Type B pancreatic cell (in vitro differentiated cells): Measurements from ENCODE around the gene DOCK10. TPM values are rescaled to one million over a fixed set of nuclear protein-coding genes. Genes with fewer than 3 reads are reported as not detected.

Source experiments
- DNase-seq: peaks from one replicate; pipeline ENCODE4 v3.0.0; 2021; ENCODE audit warnings: mixed read lengths; ENCODE audit not compliant: unreplicated experiment; ENCODE audit errors: extremely low spot score
- H3K27ac Mint-ChIP-seq: 2 replicates; pipeline ENCODE4 v1.8.0; 2021; ENCODE audit warnings: mild to moderate bottlenecking, mixed read lengths
- H3K27me3 Mint-ChIP-seq: 2 replicates; pipeline ENCODE4 v1.8.0; 2021; ENCODE audit warnings: mixed read lengths
- H3K36me3 Mint-ChIP-seq: 2 replicates; pipeline ENCODE4 v1.8.0; 2021; ENCODE audit warnings: mixed read lengths
- H3K4me1 Mint-ChIP-seq: one replicate; pipeline ENCODE4 v1.8.0; 2021; ENCODE audit warnings: mixed read lengths; ENCODE audit not compliant: unreplicated experiment
- H3K4me3 Mint-ChIP-seq: 2 replicates; pipeline ENCODE4 v1.8.0; 2021; ENCODE audit warnings: mild to moderate bottlenecking, mixed read lengths
- H3K9me3 Mint-ChIP-seq: 2 replicates; pipeline ENCODE4 v1.8.0; 2021; ENCODE audit warnings: mixed read lengths
- CTCF ChIP-seq: fragments of 200-600 bp; sonication (generic); conservative IDR thresholded peaks from 2 replicates; pipeline ENCODE4 v1.5.0; 2021; ENCODE audit warnings: antibody characterized with exemption, mild to moderate bottlenecking
- total RNA-seq: library from RNA; stranded (reverse); gene quantifications from 2 replicates; pipeline ENCODE4 v1.2.1, GENCODE V29; 2021; ENCODE audit warnings: low replicate concordance

The DOCK10 gene
- total RNA-seq, 1 donor from 2014 or later, result 3.5 TPM

DNA sequence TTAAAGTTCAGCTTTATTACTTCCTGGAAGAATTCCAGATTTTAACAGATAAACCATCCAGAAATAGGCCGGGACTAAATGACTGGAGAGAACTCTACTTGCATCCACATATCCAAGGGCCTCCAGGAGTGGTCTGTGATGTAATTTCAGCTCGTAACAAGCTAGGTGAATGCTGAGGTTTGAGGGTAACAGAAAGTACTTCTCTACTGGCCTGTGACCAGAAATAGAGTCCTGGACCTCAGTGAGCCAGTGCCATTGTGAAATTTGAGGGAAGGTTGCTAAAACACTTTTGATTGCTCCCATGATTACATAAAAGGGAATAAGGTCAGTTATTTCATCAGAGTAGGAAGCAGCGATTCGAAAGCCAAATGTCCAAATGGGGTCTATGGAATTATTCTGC is 158.1 kb downstream of the DOCK10 start:
- H3K27ac Mint-ChIP-seq, result no peak overlapping the region
- H3K9me3 Mint-ChIP-seq, result no peaks in the 10 kb centered on the region
- H3K27me3 Mint-ChIP-seq, result peaks cover under 1% of the 10 kb centered on the region
- TF ChIP-seq CTCF, result no peak
- no peaks in the 10 kb centered on the region for H3K36me3 Mint-ChIP-seq
- no peak overlapping the region for H3K4me3 Mint-ChIP-seq
- no peaks in the 10 kb centered on the region for H3K4me1 Mint-ChIP-seq
- DNase-seq, result no peak

DNA sequence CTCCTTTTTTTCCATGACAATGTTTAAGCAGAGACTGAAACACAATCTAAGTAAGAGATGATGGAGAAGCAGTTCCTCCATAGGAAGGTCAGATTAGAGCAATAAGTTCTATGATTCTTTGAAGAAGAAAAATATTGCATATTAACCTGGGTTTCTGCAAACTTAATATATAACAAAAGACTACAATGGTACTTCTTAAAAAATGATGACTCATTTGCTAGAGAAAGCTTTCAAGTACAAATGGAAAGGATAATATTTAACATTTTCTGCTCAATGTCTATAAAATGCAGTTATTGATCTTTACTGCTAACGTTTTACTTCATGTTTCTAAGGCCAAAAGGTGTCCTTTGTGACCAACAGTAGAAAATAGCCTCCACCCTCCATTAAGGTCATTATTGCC is 158.6 kb downstream of the DOCK10 start:
- H3K36me3 Mint-ChIP-seq, result no peaks in the 10 kb centered on the region
- H3K27ac Mint-ChIP-seq, result no peak overlapping the region
- H3K27me3 Mint-ChIP-seq, result peaks cover 3% of the 10 kb centered on the region
- no peak overlapping the region for H3K4me3 Mint-ChIP-seq
- no peak for TF ChIP-seq CTCF
- no peaks in the 10 kb centered on the region for H3K4me1 Mint-ChIP-seq
- no peak for DNase-seq
- no peaks in the 10 kb centered on the region for H3K9me3 Mint-ChIP-seq

DNA sequence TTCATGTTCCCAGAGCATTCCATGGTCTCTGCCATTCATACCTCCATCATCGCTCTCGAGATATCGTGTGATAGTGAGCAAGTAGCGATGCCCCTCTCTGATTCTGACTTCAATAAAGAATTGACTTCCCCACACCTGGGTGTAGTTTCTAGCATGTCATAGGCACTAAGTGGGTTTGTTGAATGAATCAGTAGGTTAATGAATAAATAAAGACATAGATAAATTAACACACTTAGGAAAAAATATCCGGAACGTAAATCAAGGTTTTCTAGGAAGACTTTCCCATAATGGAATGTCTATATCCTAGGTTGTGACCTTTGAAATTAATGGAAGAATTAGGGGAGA is 159.1 kb downstream of the DOCK10 start:
- H3K36me3 Mint-ChIP-seq, result no peaks in the 10 kb centered on the region
- no peak overlapping the region for H3K4me3 Mint-ChIP-seq
- H3K4me1 Mint-ChIP-seq, result no peaks in the 10 kb centered on the region
- DNase-seq, result no peak
- no peak overlapping the region for H3K27ac Mint-ChIP-seq
- no peaks in the 10 kb centered on the region for H3K9me3 Mint-ChIP-seq
- H3K27me3 Mint-ChIP-seq, result peaks cover 3% of the 10 kb centered on the region
- no peak for TF ChIP-seq CTCF

GRCh38 chr2:224882291-224883171 is 159.7 kb downstream of the DOCK10 start:
- Mint-ChIP-seq H3K27me3 (peaks cover 3% of the 10 kb centered on the region), H3K4me3 (no peak overlapping the region), H3K27ac (no peak overlapping the region), H3K4me1 (no peaks in the 10 kb centered on the region), H3K36me3 (no peaks in the 10 kb centered on the region), H3K9me3 (no peaks in the 10 kb centered on the region)
- DNase-seq, result no peak
- no peak for TF ChIP-seq CTCF

DNA sequence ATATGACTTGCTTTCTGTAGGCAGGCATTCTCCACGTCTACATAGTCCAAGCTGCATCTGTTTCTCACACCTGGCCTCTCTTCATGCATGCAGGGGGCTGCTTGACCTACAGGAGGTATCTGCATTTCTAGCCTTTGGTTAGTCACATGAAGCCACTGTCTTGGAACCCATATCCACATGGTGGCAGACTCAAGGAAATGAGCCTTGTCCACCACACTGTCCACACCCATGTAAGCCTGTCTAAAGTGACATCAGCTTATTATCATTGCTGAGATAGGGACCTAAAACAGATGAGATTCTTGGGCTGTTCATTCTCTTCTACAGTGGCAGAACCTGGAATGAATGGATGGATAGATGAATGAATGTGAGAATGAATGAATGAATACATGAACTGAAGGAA is 160.4 kb downstream of the DOCK10 start:
- no peak for TF ChIP-seq CTCF
- Mint-ChIP-seq H3K4me1 (no peaks in the 10 kb centered on the region), H3K9me3 (peaks cover 4% of the 10 kb centered on the region), H3K4me3 (no peak overlapping the region), H3K27ac (no peak overlapping the region), H3K27me3 (peaks cover 3% of the 10 kb centered on the region), H3K36me3 (no peaks in the 10 kb centered on the region)
- DNase-seq, result no peak
